Stimulated activated CD8-positive, alpha-beta memory T cell treated with anti-CD3 and anti-CD28 coated beads, Interleukin-2, amount 100 ng/mL, for 1 hour (primary cell): ENCODE data around the gene DNAJC4.

Experiments
- DNase-seq, 2 donors: peaks; one replicate each; pipeline ENCODE4 v3.0.0-alpha.2; 2020; ENCODE audit warnings: low read depth in 2 of 2

The DNAJC4 gene

DNA sequence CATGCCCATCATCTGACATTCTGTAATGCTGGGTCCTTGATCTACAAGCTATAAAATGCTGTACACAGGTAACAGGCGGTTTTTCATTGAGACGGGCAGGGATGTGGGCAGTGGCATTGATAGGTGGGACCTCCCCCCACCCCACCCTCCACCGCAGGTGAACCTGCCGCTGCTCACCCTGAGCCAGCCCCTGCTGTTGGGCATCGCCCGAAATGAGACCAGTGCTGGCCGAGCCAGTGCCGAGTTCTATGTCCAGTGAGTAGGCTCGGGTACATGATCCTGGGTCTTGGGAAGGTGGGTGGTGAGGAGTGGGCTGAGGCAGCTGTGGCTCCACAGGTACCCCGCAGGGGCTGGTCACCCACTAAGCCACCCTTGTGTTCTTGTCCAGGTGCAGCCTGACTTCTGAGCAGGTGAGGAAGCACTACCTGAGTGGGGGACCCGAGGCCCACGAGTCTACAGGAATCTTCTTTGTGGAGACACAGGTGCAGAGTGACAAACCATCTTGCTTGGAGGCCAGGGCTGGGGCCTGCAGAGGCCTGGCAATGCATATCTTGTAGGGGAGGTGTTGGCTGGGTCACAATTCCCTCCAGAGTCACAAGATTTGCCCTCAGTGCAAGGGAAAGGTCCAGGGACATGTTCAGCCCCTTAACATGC, 1.1 kb upstream of the DNAJC4 start:
- no peak for DNase-seq

DNA sequence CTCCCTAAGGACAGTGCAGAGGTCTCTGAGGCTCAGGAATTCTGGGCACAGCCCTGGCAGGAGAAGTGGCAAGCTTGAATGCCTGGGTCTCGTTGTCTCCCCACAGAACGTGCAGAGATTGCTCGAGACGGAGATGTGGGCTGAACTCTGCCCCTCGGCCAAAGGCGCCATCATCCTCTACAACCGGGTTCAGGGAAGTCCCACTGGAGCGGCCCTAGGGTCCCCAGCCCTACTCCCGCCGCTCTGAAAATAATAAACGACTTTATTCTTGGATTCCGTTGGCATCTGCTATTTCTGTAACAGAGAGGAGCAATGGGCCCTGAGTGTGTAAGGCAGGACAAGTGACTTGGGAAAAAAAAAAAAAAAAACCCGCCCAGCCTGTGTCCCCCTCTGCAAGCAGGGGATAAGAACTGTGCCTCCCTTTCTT, 591 bp upstream of the DNAJC4 start:
- DNase-seq = no peak

DNA sequence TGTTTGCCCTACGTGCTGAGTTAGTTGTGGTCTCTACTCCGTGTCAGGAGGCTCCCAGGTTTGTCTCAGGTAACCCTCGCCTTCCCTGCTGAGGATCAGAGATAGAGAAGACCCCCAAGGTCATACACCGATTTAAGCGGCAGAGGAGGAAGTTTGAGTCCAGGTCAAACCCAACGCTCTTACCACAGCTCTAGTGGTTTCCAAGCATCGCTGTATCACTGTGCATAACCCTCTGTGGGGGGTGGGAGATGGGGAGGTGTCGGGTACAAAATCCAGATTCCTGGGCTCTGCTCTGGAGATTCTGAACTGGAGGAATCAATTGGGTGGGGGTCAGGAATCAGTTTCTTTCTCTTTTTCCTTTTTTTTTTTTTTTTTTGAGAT, 627 bp downstream of the DNAJC4 start:
- DNase-seq = no peak

DNA sequence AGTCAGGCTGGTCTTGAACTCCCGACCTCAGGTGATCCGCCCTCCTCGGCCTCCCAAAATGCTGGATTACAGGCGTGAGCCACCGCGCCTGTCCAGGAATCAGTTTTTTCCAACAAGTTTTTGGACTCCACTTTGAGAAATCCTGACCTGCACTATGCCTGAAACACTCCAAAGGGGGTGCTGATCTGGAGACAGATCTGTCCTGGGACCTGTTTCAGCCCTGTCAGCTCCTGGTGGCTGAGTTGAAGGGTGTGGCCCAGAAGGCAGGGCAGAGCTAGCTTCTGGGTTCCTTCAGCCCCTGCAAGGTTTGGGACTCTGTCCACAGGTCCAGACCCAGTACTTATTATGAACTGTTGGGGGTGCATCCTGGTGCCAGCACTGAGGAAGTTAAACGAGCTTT, 1.2 kb downstream of the DNAJC4 start:
- DNase-seq = no peak

DNA sequence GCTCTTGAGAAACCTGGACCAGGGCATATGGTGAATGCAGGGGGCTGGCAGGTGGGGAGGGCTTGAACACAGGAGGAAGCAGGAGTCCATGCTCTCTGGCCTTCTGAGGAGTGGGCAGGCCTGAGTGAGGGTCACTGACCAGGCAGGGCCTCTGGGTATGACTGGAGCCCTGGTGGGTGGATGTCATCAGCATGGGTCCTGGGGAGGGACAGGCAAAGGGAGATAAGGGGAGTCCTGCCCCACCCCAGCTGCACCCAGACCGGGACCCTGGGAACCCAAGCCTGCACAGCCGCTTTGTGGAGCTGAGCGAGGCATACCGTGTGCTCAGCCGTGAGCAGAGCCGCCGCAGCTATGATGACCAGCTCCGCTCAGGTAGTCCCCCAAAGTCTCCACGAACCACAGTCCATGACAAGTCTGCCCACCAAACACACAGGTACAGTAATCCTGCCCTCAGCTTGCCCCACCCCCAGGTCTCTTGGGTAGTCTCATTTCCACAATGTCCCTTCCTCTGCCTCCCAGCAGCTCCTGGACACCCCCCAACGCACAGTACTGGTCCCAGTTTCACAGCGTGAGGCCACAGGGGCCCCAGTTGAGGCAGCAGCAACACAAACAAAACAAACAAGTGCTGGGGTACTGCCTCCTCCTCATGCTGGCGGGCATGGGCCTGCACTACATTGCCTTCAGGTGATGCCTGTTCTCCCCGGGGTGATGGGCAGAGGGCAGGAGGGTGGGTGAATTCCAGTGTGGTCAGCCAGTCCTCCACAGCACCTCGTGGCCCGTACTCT, 2.0 kb downstream of the DNAJC4 start:
- no peak for DNase-seq

DNA sequence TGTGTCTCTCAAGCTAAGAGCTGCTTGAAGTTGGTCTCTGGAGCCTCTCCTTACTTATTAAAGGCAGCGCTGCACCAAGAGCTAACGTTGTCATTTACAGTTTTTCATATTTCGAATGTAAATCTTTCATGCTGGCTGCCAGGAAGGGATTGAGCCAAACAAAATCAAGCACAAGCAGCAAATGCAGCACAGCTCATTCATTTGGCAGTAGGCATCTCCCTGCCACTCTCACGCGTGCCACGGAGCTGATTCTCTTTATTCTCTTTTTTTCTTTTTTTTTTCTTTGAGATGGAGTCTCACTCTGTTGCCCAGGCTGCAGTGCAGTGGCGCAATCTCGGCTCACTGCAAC, 2.6 kb downstream of the DNAJC4 start:
- DNase-seq = no peak

DNA sequence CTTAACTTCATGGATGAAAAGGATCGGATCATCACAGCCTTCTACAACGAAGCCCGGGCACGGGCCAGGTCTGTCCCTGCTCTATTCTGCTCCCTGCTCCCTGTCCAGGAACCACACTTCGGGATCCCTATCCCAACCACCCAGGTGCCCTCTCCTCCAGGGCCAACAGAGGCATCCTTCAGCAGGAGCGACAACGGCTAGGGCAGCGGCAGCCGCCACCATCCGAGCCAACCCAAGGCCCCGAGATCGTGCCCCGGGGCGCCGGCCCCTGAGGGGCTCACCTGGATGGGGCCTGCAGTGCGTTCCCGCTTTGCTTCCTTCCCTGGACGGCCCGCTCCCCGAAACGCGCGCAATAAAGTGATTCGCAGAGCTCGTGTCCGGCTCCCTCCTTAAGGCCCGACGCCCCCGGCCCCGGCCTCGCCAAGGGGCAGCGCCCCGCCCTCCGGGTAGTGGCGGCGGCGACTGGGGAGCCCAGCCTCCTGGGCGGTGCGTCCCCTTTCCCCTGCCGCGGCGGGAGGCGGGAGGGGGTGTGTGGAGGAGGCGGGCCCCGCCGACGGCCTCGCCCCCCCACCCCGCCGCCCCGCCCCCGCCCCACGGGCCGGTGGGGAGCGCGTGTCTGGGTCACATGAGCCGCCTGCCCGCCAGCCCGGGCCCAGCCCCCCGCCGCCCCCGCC, 3.7 kb downstream of the DNAJC4 start, which contains the start of gene VEGFB:
VEGFB (plus strand) TSS at position 672 of the 674 bp plus-strand sequence. CDS start 250 bp downstream, outside the sequence.
- DNase-seq = peak in 1 of 2 donors; percentile 64

DNA sequence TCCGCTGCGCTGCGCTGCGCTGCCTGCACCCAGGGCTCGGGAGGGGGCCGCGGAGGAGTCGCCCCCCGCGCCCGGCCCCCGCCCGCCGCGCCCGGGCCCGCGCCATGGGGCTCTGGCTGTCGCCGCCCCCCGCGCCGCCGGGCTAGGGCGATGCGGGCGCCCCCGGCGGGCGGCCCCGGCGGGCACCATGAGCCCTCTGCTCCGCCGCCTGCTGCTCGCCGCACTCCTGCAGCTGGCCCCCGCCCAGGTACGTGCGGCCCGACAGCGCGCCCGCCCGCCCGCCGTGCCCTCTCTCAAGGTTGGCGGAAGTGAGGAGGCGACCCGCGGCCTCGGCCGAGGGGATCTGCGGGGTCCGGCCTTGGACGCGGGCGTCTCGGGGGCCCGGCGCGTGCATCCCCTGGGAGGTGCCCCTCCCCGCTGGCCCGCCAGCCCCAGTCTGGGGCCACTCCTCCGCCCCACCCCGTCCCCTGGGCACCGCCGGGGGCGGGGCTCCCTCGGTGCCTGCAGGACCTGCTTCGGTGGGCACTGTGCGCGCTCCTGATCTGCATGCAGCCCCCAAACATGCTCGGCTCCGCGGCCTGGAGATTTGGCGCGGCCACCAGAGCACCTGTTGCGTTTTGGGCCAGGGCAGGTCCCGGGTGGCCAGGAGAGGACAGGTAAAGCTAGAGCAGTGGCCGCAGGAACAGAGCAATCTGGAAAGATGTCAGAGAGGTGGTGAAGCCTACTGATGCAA, 4.5 kb downstream of the DNAJC4 start:
- no peak for DNase-seq

DNA sequence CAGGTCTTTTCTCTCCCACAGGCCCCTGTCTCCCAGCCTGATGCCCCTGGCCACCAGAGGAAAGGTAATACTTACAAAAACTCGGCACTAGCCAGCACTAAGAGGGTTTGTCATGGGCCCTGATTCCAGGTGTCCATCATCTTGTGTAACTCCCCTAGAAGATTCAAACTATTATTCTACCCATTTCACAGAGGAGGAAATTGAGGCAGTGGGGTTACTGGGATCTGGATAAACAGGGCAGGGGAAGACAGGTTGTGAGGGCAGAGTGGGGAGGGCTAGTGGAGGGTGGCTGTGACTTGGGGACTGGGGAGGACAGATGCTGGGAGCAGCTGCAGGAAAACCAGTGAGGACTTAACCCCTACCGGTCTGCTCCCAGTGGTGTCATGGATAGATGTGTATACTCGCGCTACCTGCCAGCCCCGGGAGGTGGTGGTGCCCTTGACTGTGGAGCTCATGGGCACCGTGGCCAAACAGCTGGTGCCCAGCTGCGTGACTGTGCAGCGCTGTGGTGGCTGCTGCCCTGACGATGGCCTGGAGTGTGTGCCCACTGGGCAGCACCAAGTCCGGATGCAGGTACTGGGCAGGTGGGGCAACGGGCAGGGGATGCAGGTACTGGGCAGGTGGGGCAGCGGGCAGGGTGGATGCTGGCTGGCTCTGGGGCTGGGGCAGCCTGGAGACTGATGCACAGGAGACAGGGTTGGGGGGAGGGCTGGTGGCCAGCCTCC, 5.3 kb downstream of the DNAJC4 start:
- no peak for DNase-seq

DNA sequence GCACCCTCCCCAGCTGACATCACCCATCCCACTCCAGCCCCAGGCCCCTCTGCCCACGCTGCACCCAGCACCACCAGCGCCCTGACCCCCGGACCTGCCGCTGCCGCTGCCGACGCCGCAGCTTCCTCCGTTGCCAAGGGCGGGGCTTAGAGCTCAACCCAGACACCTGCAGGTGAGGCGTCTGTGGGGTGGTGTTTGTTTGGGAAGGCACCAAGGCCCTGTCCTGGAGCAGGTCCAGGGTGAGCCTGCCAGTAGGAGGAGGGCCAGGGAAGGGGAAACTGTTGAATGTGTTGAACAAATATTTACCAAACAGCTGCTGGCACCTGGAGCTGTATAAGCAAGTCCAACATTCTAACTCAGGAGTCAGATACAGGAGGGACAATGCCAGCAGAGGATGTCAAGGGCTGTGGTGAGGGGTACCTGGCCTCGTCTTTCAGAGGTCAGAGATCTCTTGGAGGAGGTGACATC, 7.2 kb downstream of the DNAJC4 start:
- DNase-seq = no peak

DNA sequence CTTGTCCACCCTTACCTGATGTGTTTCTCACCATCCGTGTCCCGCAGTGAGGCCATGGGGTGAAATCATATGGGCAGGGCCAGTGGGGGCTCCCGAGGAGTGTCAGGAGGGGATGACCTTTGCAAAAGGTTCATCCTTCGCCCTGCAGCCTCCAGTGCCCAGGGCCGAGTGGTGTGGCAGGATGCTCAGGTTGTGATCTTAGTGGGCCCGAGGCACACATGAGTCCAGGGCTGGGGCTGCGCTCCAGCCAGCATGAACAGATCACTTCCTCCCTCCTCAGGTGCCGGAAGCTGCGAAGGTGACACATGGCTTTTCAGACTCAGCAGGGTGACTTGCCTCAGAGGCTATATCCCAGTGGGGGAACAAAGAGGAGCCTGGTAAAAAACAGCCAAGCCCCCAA, 7.7 kb downstream of the DNAJC4 start:
- DNase-seq = no peak

DNA sequence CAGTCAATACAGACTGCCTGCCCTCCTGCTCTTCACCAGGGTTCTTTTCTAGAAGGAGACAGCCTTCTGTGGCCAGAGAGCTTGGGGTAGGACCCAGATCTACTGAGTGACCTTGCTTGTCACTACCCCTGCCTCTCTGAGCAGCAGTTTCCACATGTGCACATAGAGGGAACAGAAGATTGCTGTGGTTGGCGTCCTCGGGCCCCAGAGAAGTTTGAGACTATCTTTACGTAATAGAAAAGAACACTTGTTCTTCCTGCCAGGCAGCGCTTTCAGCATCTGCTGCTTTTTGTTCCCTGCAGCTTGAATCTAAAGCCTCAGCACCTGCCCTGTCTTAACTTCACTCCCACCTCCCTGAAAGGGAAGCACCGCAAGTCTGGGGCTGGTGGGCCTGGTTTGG, 8.7 kb downstream of the DNAJC4 start:
- no peak for DNase-seq

DNA sequence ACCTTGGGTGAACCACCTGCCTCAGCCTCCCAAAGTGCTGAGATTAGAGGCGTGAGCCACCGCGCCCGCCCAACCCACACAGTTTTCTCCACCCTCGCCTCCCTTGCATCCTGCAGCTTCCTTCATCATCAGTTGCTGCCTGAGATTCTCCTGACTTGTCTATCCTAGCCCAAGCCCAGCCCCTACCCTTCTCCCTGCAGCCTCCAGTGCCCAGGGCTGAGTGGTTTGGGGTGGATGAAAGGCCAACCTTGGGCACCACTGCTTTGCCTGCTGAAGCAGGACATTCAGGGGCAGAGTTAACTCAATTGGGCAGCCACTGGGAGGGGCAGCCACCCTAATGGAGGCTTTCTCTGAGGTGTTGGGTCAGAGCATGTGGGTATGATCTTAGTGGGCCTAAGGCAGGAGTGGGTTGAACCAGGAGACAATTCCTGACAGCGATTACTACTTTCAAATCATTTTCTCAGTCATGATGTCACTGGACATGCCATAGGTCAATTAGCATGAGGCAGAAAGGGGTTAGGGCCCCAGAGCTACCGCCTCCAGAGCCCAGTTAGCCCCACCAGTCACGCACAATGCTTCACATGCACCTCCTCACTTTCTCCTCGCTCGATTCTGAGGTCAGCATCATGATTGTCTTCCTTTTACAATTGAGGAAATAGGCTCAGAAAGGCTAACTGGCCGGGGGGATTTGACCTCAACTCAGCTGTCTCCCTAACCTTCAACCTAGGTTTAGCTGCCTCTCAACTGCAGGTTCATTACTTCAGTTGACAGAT, 9.5 kb downstream of the DNAJC4 start:
- no peak for DNase-seq

DNA sequence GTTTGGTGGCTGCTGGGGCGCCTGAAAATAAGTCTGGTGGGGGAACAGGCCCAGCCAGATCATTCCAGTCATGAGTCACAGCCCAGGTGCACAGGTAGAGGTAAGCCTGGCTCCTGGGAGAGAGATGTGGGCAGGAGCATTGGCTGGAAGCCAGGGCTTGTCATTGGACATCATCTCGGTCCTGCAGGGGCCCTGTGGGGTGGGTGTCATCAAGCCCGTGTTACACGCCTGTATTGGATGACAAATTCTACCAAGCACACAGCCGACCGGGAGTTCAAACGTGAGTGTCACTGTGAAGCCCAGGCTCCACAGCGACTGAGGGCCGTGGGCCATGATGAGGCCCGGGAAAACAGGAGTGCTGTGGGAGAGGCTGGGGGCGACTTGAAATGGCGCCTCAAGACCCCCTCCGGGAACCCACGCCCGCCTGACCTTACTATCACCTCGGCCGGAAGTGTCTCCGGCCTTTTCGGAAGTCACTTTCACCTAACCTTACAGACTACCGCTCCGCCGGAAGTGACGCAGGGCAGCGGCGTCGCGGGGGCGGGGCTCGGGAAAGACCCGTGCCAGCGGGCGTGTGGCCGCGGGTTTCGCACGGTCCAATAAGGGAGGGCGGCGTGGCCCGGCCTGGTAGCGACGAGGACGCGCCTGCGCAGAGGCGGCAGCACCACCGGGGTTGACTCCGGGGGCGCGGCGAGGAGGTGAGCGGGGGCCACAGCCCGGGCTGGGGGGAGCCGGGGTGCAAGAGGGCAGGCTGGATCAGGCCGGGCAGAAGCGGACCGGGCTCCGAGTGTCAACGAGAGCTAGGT, 10.3 kb downstream of the DNAJC4 start, which contains the start of gene FKBP2:
FKBP2 (plus strand) TSS at position 661 of the 806 bp plus-strand sequence. CDS start 1,293 bp downstream, outside the sequence.
- peak; percentile 94 to 97 for DNase-seq

DNA sequence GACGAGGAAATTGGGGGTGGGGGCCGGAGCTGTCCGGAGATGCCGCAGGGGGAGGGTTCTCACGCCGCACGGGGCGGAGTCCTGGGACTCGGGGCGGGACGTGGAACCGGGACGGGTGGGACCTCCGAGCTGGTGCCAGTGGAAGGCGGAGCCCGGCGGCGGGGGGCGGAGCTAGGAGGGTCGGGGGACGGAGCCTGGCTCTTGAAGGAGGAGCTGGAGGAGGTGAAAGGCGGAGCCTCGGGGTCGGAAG, 10.8 kb downstream of the DNAJC4 start:
- DNase-seq = peak; percentile 99

DNA sequence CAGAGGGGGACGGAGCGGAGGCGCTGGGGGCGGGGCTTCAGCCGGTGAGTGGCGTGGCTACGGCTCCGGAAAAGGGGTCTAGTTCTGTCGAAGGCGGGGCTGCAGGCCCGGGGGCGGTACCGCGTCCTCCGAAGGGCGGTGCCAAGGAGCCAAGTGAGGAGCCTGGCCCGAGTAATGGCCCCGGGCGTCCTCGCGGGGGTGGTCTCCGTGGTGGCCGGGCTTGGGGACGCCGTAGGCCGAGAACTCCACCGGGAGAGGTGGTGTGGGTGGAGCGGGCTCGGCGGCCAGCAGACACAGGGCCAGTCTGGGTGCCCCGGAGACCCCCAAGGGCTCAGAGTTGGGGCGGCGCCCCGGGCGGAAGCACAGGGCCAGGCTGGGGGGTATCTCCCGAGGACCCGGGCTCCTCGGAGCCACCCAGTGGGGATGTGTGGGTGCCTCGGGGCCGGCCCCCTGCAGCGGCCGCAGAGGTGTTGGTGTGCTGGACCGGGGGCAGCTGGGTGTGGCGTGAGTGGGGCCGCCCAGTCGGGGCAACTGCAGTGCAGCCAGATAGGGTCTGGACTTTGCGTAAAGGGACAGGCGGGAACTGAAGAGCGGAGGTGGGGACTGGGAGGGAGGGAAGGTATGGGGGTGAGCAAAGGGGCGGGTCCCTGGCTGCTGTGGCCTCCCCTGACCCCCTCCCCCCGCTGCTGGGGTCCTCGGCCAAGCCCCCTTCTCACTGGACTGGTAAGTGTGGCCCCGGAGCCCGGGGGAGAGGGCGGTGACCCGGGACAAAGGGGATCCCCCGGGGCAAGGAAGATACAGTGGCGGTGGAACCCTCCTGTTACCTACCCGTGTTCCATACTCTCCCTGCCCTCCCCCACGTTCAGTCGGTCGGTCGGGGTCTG, 11.4 kb downstream of the DNAJC4 start:
- DNase-seq = no peak

DNA sequence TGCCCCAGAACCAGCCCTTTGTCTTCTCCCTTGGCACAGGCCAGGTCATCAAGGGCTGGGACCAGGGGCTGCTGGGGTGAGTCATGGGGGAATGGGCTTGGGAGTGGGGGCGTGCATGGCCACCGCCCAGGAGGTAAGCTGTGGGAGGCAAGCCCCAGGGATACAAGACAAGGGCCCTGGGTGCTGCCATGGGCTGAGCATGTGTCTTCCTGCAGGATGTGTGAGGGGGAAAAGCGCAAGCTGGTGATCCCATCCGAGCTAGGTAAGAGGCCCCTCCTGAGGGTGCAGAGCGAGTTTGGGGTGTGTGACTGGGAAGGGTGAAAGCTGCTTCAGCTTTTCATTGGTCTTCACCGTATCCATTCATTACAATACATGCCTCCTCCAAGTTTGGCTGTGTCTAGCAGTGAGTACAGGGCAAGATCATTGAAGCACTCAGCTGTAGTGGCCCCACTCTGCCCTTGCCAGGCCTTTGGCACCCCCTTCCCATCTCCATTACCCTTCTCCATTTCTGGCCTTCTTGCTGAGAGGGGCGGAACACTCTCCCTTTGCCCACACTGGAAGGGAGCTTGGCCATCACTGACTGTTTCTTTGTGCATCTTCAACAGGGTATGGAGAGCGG, 13.0 kb downstream of the DNAJC4 start:
- no peak for DNase-seq

DNA sequence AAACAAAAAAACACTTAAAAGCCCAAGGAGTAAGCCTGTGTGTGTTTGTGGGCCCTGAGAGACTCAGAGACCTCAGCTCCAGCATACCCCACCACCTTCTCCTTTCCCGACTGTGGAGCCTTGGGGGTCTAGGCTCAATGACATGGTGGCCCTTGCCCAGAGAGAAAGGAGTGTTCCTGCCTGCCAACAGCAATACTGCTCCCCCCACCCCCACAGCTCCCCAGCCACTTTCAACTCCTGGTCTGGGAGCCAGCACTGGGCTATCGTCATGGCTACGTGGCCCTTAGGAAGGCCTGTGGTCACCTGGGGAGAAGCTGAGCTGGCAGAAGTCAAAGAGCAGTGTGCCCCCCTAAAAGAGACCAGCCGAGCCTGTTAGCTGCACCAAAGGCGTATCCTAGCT, 13.8 kb downstream of the DNAJC4 start:
- DNase-seq = no peak
